ENCODE data around the gene IRX4.

The IRX4 gene

GRCh38 chr5:1836891-1837880, 45.5 kb downstream of the IRX4 start:
- DNase-seq (ENCODE audit: low read depth) = no peak
- TF ChIP-seq CTCF (IDR thresholded peaks at IDR 0.05; ENCODE audit: low read depth, low read length, missing control alignments) = no peak
- H3K4me3 ChIP-seq (ENCODE audit: low read depth, low read length) = no peak overlapping the region

GRCh38 chr5:1836176-1836890, 46.4 kb downstream of the IRX4 start:
- DNase-seq (ENCODE audit: low read depth) = no peak
- H3K4me3 ChIP-seq (ENCODE audit: low read depth, low read length) = no peak overlapping the region
- TF ChIP-seq CTCF (IDR thresholded peaks at IDR 0.05; ENCODE audit: low read depth, low read length, missing control alignments) = no peak

GRCh38 chr5:1835431-1835830, 47.3 kb downstream of the IRX4 start:
- TF ChIP-seq CTCF (IDR thresholded peaks at IDR 0.05; ENCODE audit: low read depth, low read length, missing control alignments) = no peak
- DNase-seq (ENCODE audit: low read depth) = no peak
- no peak overlapping the region for H3K4me3 ChIP-seq (ENCODE audit: low read depth, low read length)

GRCh38 chr5:1834721-1835429, 47.9 kb downstream of the IRX4 start:
- no peak overlapping the region for H3K4me3 ChIP-seq (ENCODE audit: low read depth, low read length)
- no peak for DNase-seq (ENCODE audit: low read depth)
- no peak for TF ChIP-seq CTCF (IDR thresholded peaks at IDR 0.05; ENCODE audit: low read depth, low read length, missing control alignments)

- H3K4me3 ChIP-seq (ENCODE audit: low read depth, low read length) = no peak overlapping the region
- DNase-seq (ENCODE audit: low read depth) = no peak
- TF ChIP-seq CTCF (IDR thresholded peaks at IDR 0.05; ENCODE audit: low read depth, low read length, missing control alignments) = no peak
These were observed 48.6 kb downstream of the IRX4 start for GRCh38 chr5:1834022-1834551.

- H3K4me3 ChIP-seq (ENCODE audit: low read depth, low read length) = no peak overlapping the region
- TF ChIP-seq CTCF (IDR thresholded peaks at IDR 0.05; ENCODE audit: low read depth, low read length, missing control alignments) = no peak
- no peak for DNase-seq (ENCODE audit: low read depth)
These were observed 49.3 kb downstream of the IRX4 start for GRCh38 chr5:1833264-1834021.

Data from GM12864 (cell line).